ENCODE measurements around the gene GREB1L.

DNA sequence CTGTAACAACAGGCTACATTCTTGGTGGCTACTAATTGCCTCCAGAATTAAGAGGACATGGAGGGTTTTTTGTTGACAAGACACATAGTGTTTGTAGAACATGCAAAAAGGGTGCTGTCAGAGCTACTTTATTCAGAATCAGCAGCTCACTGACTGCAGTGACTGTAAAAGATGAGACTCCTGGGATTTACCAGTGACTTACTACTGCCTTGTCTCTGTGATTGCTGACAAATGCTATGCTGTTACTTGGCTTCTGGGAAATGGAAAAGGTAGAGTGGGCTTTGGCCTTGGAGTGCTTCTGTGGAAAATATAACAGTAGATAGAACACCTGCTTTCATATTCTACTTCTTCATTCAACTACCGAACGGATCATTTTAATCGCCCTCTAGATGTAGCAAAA lies 47.8 kb downstream of the GREB1L start:
- TF ChIP-seq EZH2phosphoT487 (IDR thresholded peaks at IDR 0.05; ENCODE audit: borderline replicate concordance, low read depth), result no peak
- no peak for TF ChIP-seq FOXM1 (IDR thresholded peaks at IDR 0.05; ENCODE audit: low read depth)
- TF ChIP-seq, protein P1, sequence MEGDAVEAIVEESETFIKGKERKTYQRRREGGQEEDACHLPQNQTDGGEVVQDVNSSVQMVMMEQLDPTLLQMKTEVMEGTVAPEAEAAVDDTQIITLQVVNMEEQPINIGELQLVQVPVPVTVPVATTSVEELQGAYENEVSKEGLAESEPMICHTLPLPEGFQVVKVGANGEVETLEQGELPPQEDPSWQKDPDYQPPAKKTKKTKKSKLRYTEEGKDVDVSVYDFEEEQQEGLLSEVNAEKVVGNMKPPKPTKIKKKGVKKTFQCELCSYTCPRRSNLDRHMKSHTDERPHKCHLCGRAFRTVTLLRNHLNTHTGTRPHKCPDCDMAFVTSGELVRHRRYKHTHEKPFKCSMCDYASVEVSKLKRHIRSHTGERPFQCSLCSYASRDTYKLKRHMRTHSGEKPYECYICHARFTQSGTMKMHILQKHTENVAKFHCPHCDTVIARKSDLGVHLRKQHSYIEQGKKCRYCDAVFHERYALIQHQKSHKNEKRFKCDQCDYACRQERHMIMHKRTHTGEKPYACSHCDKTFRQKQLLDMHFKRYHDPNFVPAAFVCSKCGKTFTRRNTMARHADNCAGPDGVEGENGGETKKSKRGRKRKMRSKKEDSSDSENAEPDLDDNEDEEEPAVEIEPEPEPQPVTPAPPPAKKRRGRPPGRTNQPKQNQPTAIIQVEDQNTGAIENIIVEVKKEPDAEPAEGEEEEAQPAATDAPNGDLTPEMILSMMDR (IDR thresholded peaks at IDR 0.05), result no peak
- TF ChIP-seq RFX5 (IDR thresholded peaks at IDR 0.05; ENCODE audit: low read length), result no peak
- no peak for TF ChIP-seq POLR2AphosphoS5 (IDR thresholded peaks at IDR 0.05; ENCODE audit: low read depth, low read length)
- TF ChIP-seq, protein P2, sequence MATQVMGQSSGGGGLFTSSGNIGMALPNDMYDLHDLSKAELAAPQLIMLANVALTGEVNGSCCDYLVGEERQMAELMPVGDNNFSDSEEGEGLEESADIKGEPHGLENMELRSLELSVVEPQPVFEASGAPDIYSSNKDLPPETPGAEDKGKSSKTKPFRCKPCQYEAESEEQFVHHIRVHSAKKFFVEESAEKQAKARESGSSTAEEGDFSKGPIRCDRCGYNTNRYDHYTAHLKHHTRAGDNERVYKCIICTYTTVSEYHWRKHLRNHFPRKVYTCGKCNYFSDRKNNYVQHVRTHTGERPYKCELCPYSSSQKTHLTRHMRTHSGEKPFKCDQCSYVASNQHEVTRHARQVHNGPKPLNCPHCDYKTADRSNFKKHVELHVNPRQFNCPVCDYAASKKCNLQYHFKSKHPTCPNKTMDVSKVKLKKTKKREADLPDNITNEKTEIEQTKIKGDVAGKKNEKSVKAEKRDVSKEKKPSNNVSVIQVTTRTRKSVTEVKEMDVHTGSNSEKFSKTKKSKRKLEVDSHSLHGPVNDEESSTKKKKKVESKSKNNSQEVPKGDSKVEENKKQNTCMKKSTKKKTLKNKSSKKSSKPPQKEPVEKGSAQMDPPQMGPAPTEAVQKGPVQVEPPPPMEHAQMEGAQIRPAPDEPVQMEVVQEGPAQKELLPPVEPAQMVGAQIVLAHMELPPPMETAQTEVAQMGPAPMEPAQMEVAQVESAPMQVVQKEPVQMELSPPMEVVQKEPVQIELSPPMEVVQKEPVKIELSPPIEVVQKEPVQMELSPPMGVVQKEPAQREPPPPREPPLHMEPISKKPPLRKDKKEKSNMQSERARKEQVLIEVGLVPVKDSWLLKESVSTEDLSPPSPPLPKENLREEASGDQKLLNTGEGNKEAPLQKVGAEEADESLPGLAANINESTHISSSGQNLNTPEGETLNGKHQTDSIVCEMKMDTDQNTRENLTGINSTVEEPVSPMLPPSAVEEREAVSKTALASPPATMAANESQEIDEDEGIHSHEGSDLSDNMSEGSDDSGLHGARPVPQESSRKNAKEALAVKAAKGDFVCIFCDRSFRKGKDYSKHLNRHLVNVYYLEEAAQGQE (IDR thresholded peaks at IDR 0.05; ENCODE audit: low read depth, low read length), result no peak
- no peak for TF ChIP-seq TAF1 (IDR thresholded peaks at IDR 0.05; ENCODE audit: borderline replicate concordance, low read depth, low read length)
- TF ChIP-seq YY1 (IDR thresholded peaks at IDR 0.05; ENCODE audit: low read depth), result no peak
- TF ChIP-seq, protein P3, sequence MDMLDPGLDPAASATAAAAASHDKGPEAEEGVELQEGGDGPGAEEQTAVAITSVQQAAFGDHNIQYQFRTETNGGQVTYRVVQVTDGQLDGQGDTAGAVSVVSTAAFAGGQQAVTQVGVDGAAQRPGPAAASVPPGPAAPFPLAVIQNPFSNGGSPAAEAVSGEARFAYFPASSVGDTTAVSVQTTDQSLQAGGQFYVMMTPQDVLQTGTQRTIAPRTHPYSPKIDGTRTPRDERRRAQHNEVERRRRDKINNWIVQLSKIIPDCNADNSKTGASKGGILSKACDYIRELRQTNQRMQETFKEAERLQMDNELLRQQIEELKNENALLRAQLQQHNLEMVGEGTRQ (IDR thresholded peaks at IDR 0.05; ENCODE audit: borderline replicate concordance, low read depth, low read length), result no peak
- TF ChIP-seq EP300 (IDR thresholded peaks at IDR 0.05; ENCODE audit: borderline replicate concordance in 1 of 2, low read depth in 1 of 2, low read length in 1 of 2), result no peak
- no peak for TF ChIP-seq SIN3A (IDR thresholded peaks at IDR 0.05; ENCODE audit: borderline replicate concordance, low read depth, low read length)
- TF ChIP-seq, protein P4, sequence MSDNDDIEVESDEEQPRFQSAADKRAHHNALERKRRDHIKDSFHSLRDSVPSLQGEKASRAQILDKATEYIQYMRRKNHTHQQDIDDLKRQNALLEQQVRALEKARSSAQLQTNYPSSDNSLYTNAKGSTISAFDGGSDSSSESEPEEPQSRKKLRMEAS (IDR thresholded peaks at IDR 0.05; ENCODE audit: low read depth), result no peak

Measured in SK-N-SH (cell line).